ENCODE data around the gene CDC25B.

- TF ChIP-seq POLR2A (IDR thresholded peaks at IDR 0.05) (no peak), CTCF (IDR thresholded peaks at IDR 0.05) (no peak)
Measured at GRCh38 chr20:3839328-3839727, 43.2 kb downstream of the CDC25B start.

All from stomach (tissue), 4 donors.